WI38 (cell line): Measurements from ENCODE around the gene BNC1.

Experiments
- H3K4me3 ChIP-seq: 2 replicates; pipeline ENCODE4 v1.5.1; 2011; ENCODE audit warnings: low read depth, mild to moderate bottlenecking, control low read depth, low read length
- TF ChIP-seq, protein P1 (sequence below): IDR thresholded peaks from 2 replicates; pipeline ENCODE4 v1.5.1; 2012; ENCODE audit warnings: low read depth, mild to moderate bottlenecking, control low read depth, low read length

The BNC1 gene

DNA sequence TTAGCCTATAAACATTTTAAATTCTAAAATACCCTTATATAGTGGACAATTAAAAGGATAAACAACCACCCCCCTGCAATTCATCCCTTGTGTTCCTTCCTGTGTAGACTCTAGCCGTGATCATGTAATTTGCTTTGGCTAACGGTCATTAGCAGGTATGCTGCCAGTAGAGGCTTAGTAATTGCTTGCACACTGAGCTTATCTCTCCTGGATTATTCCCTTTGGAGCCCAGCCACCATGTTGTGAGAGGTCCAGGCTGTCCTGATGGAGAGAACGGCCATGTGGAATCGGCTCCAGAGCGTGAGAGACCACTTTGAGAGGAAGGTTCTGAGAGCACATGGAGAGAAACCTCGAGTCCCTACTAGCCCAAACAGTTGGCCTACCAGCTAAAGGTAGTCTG is 11.0 kb upstream of the BNC1 start:
- no peak overlapping the region for H3K4me3 ChIP-seq
- TF ChIP-seq, protein P1, sequence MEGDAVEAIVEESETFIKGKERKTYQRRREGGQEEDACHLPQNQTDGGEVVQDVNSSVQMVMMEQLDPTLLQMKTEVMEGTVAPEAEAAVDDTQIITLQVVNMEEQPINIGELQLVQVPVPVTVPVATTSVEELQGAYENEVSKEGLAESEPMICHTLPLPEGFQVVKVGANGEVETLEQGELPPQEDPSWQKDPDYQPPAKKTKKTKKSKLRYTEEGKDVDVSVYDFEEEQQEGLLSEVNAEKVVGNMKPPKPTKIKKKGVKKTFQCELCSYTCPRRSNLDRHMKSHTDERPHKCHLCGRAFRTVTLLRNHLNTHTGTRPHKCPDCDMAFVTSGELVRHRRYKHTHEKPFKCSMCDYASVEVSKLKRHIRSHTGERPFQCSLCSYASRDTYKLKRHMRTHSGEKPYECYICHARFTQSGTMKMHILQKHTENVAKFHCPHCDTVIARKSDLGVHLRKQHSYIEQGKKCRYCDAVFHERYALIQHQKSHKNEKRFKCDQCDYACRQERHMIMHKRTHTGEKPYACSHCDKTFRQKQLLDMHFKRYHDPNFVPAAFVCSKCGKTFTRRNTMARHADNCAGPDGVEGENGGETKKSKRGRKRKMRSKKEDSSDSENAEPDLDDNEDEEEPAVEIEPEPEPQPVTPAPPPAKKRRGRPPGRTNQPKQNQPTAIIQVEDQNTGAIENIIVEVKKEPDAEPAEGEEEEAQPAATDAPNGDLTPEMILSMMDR, result no peak

DNA sequence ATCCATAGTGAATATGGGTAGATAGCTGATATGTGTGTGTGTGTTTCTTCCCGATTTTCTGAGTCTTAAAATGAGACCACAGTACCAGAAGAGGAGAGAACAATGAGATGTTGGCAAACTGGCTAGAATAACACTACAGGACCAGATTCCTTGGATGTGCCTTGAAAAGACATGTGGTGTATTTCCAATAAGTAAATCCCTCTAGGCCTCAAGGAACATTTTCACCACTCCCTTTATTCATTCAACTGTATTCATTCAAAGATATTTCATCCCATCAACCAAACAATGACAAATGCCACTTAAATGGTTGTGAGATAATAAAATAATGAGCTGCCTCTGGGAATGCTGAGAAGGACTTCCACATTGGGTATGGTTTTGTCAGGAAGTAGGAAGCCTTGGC is 8.7 kb upstream of the BNC1 start:
- no peak overlapping the region for H3K4me3 ChIP-seq
- TF ChIP-seq, protein P1, result no peak

DNA sequence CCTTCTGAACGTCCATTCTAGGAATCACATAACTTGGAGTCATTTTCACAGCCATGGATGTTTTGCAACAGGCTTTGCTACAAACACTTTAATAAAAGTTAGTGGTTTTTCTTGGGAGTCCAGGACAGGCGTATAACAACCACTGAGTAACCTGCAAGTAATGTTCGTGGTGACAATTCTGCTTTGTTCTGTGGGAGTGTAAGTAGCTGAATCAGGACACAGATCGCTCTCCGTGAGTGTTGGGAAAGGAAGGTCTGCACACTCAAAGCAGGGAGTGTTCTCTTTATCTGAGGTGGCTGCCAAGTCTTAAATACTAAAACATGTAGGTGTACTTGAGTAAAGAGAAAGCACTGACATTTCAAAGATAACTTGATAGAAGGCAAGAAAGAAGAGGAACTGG is 7.9 kb upstream of the BNC1 start:
- no peak overlapping the region for H3K4me3 ChIP-seq
- TF ChIP-seq, protein P1, result no peak

DNA sequence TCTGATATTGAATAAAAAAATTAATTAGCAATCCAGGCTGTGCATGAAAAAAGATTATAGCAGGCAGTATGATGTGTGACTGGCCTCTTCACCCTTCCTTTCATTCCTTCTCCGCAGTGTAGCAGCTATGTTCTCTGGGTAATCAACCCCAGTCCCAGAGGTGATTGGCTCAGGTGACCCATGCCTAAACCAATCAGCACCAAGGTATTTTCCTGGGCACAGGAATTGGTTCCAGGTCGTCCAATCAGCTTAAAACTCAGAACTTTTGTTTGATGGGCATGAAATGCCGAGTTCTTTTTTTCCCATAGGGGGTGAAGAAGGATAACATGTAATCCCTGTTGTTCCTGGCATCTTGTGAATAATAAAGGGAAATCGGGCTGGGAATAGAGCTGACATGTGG is 5.8 kb upstream of the BNC1 start:
- TF ChIP-seq, protein P1, result no peak
- no peak overlapping the region for H3K4me3 ChIP-seq

DNA sequence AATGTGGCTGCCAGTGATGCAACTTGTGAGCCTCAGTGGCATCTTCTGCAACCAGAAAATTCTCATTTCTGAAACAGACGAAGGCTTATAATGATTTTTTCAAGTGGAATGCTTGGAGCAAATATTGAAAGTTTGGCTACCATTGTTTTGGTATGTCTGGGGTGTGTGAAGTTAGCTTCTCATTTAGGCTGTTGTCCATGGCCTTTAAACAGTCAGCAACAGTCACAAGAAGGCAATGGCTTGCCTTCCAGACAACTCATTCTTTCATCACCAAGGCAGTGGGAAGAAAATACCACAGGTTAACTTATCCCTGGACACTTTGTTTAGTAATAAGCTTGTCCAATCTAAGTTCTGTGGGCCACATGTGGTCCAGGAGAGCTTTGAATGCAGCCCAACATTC is 4.7 kb upstream of the BNC1 start:
- no peak overlapping the region for H3K4me3 ChIP-seq
- TF ChIP-seq, protein P1, result no peak

DNA sequence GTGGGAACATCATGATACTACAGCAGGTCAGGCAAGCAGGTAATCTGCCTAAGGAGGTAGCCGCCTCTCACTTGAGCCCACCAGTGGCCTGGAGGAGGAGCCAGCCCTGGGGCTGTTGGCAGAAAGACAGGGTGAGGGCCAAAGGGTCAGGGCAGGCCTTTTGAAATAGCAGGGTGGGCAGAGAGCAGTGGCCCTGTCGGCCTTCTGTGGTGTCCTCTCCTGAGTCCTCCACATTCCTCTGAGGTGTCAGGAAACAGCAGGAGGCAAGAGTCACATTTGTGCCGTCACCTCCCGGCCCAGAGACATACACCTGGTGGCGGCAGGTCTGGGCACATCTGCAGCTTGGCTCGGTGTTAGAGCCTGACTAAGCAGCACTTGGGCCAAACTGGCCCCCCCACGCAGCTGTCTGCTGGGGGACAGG is 3.9 kb upstream of the BNC1 start:
- H3K4me3 ChIP-seq, result no peak overlapping the region
- TF ChIP-seq, protein P1, result no peak

DNA sequence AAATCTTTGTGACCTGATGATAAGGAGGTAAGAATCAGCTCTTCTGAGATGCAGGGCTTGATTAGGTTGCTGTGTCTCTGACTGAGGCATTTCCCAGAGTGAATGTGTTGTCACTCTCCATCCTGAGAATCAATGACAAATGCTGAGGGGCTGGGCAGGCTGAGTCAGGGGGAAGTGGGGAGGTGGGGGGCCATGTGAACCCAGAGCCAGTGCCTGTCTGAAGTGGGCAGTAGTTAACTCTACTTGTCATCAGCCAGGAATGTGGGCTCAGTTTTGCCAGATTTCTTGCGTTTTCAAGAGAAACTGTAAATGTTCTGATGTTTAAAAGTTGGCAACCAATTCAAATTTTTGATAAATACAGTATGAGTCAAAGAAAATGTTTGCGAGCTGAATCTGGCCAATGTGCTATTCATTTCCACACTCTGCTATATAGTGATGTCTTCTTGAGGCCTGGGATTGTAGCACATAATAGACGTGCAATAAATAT is 3.1 kb upstream of the BNC1 start:
- no peak overlapping the region for H3K4me3 ChIP-seq
- TF ChIP-seq, protein P1, result no peak
